Left lung (tissue), 10 donors: ENCODE data around the gene OTOP2. TPM values are rescaled to one million over a fixed set of nuclear protein-coding genes. Genes with fewer than 3 reads are reported as not detected.
A peak's percentile ranks its signal among the peaks of the same experiment; 100 is the strongest.

ENCODE experiments used
- ATAC-seq: fragments of 200-7000 bp; cut with Tn5 transposase; one replicate; pipeline ENCODE4 v1.9.1; 2020; ENCODE audit warnings: moderate library complexity
- DNase-seq, 4 donors: peaks; one replicate each; pipeline ENCODE4 v3.0.0-alpha.2; 2013 to 2020
- H3K27ac ChIP-seq, 2 donors: fragments of 200-600 bp; sonication (generic) in 1 of 2; one replicate each; pipeline versions ENCODE4 v1.5.0 to v1.8.0; 2020 to 2021
- H3K27me3 ChIP-seq, 2 donors: fragments of 200-600 bp; sonication (generic) in 1 of 2; one replicate each; pipeline versions ENCODE4 v1.5.0 to v1.8.0; 2020 to 2021
- H3K36me3 ChIP-seq, 2 donors: fragments of 200-600 bp; sonication (generic) in 1 of 2; one replicate each; pipeline versions ENCODE4 v1.5.0 to v1.8.0; 2020 to 2021
- H3K4me1 ChIP-seq, 2 donors: fragments of 200-600 bp; one replicate each; pipeline ENCODE4 v1.8.0; 2021
- H3K4me3 ChIP-seq, 2 donors: fragments of 200-600 bp; sonication (generic) in 1 of 2; one replicate each; pipeline versions ENCODE4 v1.5.0 to v1.8.0; 2020 to 2021; ENCODE audit warnings: mild to moderate bottlenecking in 1 of 2
- H3K9me3 ChIP-seq, 2 donors: fragments of 200-600 bp; sonication (generic) in 1 of 2; one replicate each; pipeline versions ENCODE4 v1.5.0 to v1.8.0; 2020 to 2021
- CTCF ChIP-seq, 2 donors: fragments of 200-600 bp; sonication (generic) in 1 of 2; IDR thresholded peaks; one replicate each; pipeline versions ENCODE4 v1.5.0 to v1.8.0; 2021; ENCODE audit warnings: antibody characterized with exemption in 2 of 2
- intact Hi-C, 2 donors: fragments of 100-400 bp; cut with DNase I; formaldehyde crosslinking; loops; one replicate each; pipeline versions ENCODE4 v1.11.2 to v1.14.2; 2022
- polyA plus RNA-seq, 6 donors: library from polyadenylated mRNA; unstranded; fragments of 120-200 nt; gene quantifications; one replicate each; pipeline ENCODE4 v1.2.1, GENCODE V29; 2013; ENCODE audit not compliant: insufficient read length in 6 of 6
- total RNA-seq, 2 donors: library from RNA; stranded (reverse); fragmentation: NEBNext Ultra II Directional; extraction: Animal tissue kit (Norgen Biotek cat#: 25700); gene quantifications; one replicate each; pipeline ENCODE4 v1.2.1, GENCODE V29; 2021
- donor health status: DM: no; HTN: yes; CAD: no.
- donor health status: DM: no; HTN: no; CAD: no.

OTOP2 gene
- total and polyA plus RNA-seq, 8 donors: not detected

DNA sequence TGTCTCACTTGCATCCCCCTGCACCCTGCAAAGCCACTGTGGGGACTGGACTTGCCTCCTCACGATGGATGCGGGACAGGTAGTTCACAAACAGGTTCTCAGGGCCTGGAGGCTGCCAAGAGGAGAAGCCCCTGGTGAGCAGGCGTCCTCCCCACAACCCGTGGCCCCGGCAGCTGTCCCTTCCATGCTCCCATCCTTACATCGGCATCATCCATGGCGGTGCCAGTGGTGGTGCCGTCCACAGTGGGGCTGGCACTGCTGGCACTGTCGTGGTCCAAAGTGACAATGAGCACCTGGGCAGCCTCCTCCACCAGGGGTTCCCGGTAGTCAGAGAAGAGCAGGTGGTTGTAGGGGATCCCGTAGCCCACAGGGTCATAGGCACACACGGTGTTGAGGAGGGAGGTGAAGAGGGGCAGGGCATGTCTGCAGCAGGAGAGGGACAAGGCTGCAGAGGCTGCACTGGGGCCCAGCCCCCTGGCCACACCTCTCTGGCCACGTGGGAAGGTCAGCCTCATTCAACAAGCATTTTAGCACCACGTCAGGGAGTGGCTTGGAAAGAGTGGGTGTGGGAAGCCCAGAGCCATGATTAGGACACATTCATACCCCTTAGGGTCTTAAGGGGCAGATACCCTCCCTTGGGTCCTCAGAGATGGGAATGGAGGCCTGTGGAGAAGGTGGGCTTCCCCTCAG, 35.9 kb downstream of the OTOP2 start:
- no peak overlapping the region for H3K27ac ChIP-seq
- H3K27me3 ChIP-seq: no peaks in the 10 kb centered on the region
- H3K4me1 ChIP-seq: peaks cover 0 to 13% of the 10 kb centered on the region in 2 donors
- intact Hi-C loops: no loop called here
- ATAC-seq: peak; percentile 31
- peak in 1 of 4 donors; percentile 72 for DNase-seq
- peaks cover 0 to 6% of the 10 kb centered on the region in 2 donors for H3K9me3 ChIP-seq
- no peak for TF ChIP-seq CTCF (IDR thresholded peaks at IDR 0.05)
- peaks cover 0 to 14% of the 10 kb centered on the region in 2 donors for H3K36me3 ChIP-seq
- H3K4me3 ChIP-seq: no peak overlapping the region

- Histone ChIP-seq H3K4me3 (no peak overlapping the region), H3K27ac (no peak overlapping the region), H3K9me3 (peaks cover 0 to 6% of the 10 kb centered on the region in 2 donors), H3K4me1 (peaks cover 0 to 13% of the 10 kb centered on the region in 2 donors), H3K36me3 (peaks cover 0 to 7% of the 10 kb centered on the region in 2 donors), H3K27me3 (no peaks in the 10 kb centered on the region)
- peak; percentile 22 to 39 for TF ChIP-seq CTCF (IDR thresholded peaks at IDR 0.05)
- ATAC-seq: peak; percentile 72
- intact Hi-C loops: no loop called here
- DNase-seq: peak in 3 of 4 donors; percentile 58 to 80 (median 79)
These were observed 36.7 kb downstream of the OTOP2 start for GRCh38 chr17:74960570-74961342.

- peak; percentile 82 to 89 for TF ChIP-seq CTCF (IDR thresholded peaks at IDR 0.05)
- intact Hi-C loops: no loop called here
- ATAC-seq (peak; percentile 88), DNase-seq (peak; percentile 77 to 91 (median 86))
- Histone ChIP-seq H3K27me3 (no peaks in the 10 kb centered on the region), H3K27ac (no peak overlapping the region), H3K4me1 (peaks cover 0 to 13% of the 10 kb centered on the region in 2 donors), H3K4me3 (no peak overlapping the region), H3K9me3 (no peaks in the 10 kb centered on the region), H3K36me3 (peaks cover 0 to 7% of the 10 kb centered on the region in 2 donors)
These were observed 37.7 kb downstream of the OTOP2 start for GRCh38 chr17:74961657-74962350.

- H3K36me3 ChIP-seq: peaks cover 0 to 7% of the 10 kb centered on the region in 2 donors
- no peak overlapping the region for H3K4me3 ChIP-seq
- peaks cover 0 to 13% of the 10 kb centered on the region in 2 donors for H3K4me1 ChIP-seq
- peak in 1 of 2 donors; percentile 3 for TF ChIP-seq CTCF (IDR thresholded peaks at IDR 0.05)
- H3K27me3 ChIP-seq: no peaks in the 10 kb centered on the region
- H3K27ac ChIP-seq: no peak overlapping the region
- ATAC-seq (no peak), DNase-seq (no peak)
- no peaks in the 10 kb centered on the region for H3K9me3 ChIP-seq
- intact Hi-C loops: no loop called here
These were observed 38.7 kb downstream of the OTOP2 start for GRCh38 chr17:74962622-74963394.
